K562 (cell line): ENCODE results near the gene ZNF2. TPM values are rescaled to one million over a fixed set of nuclear protein-coding genes. Genes with fewer than 3 reads are reported as not detected.

ENCODE experiments used
- ATAC-seq: fragments of 200-7000 bp; cut with Tn5 transposase; 3 replicates; pipeline ENCODE4 v1.9.1; 2020; ENCODE audit warnings: moderate library complexity
- BruUV-seq: library from RNA; stranded (reverse); fragments of 400-500 nt; replicated peaks from 2 replicates; lab custom pipeline; 2021; lab: Mats Ljungman, UMichigan
- CTCF ChIA-PET: fragments of 300-600 bp; formaldehyde crosslinking; extraction: SDS; loops from one replicate; lab custom pipeline; 2021; ENCODE audit warnings: low intra/inter-chr PET ratio; lab: Yijun Ruan, JAX
- POLR2A ChIA-PET: fragments of 300-600, 350-650 bp; sonication (Branson Sonifier 250); formaldehyde crosslinking; extraction: SDS; loops from one replicate; lab custom pipeline; 2021; ENCODE audit warnings: antibody characterized with exemption, inconsistent platforms; lab: Yijun Ruan, JAX
- DNase-seq, 4 experiments: peaks; one replicate each; pipeline versions ENCODE4 v3.0.0 to v3.0.0-alpha.2; 2011 to 2018; ENCODE audit warnings: low spot score in 3 of 4, mixed read lengths in 3 of 4; ENCODE audit errors: extremely low read depth in 1 of 4
- FAIRE-seq: peaks from 2 replicates; lab custom pipeline; 2011; peaks lifted over from hg19 to GRCh38; lab: Jason Lieb, UNC
- H2AFZ ChIP-seq: 2 replicates; pipeline ENCODE4 v1.6.0; 2011; ENCODE audit warnings: low read depth, low read length, control low read depth, inconsistent platforms
- H3K27ac ChIP-seq: fragments of 200-600 bp; 3 replicates; pipeline ENCODE4 v1.8.0; 2011; ENCODE audit warnings: low read depth, mild to moderate bottlenecking, control low read depth, inconsistent platforms, low read length, moderate library complexity, mixed read lengths; ENCODE audit errors: extremely low read depth
- H3K27me3 ChIP-seq, 2 experiments: fragments of 300-600 bp in 1 of 2; 2 replicates in 1 of 2; 3 replicates in 1 of 2; pipeline versions ENCODE4 v1.6.0 to v1.8.0; 2011; ENCODE audit warnings: inconsistent platforms in 2 of 2, low read length in 2 of 2, mild to moderate bottlenecking in 1 of 2, mixed read lengths in 1 of 2, moderate library complexity in 1 of 2; ENCODE audit not compliant: control insufficient read depth in 2 of 2, insufficient read depth in 2 of 2
- H3K36me3 ChIP-seq: fragments of 300-600 bp; 3 replicates; pipeline ENCODE4 v1.8.0; 2011; ENCODE audit warnings: mild to moderate bottlenecking, low read length, inconsistent platforms; ENCODE audit not compliant: control insufficient read depth, insufficient read depth
- H3K4me1 ChIP-seq, 2 experiments: fragments of 200-600 bp in 1 of 2; replicated peaks in 1 of 2; 2 replicates in 1 of 2; 3 replicates in 1 of 2; pipeline versions ENCODE4 v1.5.1 to v1.8.0; 2011; ENCODE audit warnings: inconsistent platforms in 2 of 2, low read length in 2 of 2, mild to moderate bottlenecking in 1 of 2, mixed read lengths in 1 of 2, moderate library complexity in 1 of 2; ENCODE audit not compliant: control insufficient read depth in 2 of 2, insufficient read depth in 2 of 2
- H3K4me2 ChIP-seq: 2 replicates; pipeline ENCODE4 v1.6.1; 2011; ENCODE audit warnings: low read length, control low read depth, inconsistent platforms, mixed read lengths; ENCODE audit not compliant: insufficient read depth
- H3K4me3 ChIP-seq: fragments of 200-600 bp; sonication (generic), shearing (Covaris generic); 2 replicates; pipeline ENCODE4 v1.5.1; 2016; ENCODE audit warnings: control low read depth, inconsistent platforms
- H3K79me2 ChIP-seq: fragments of 200-600 bp; 3 replicates; pipeline ENCODE4 v1.8.0; 2011; ENCODE audit warnings: low read length, inconsistent platforms; ENCODE audit not compliant: control insufficient read depth, insufficient read depth
- H3K9ac ChIP-seq, 2 experiments: 2 replicates each; pipeline versions ENCODE4 v1.6.0 to v1.6.1; 2011; ENCODE audit warnings: low read depth in 2 of 2, low read length in 2 of 2, control low read depth in 1 of 2, inconsistent platforms in 1 of 2, mild to moderate bottlenecking in 1 of 2, mixed read lengths in 1 of 2; ENCODE audit not compliant: insufficient read depth in 1 of 2
- H3K9me1 ChIP-seq: one replicate; pipeline ENCODE4 v1.6.0; 2011; ENCODE audit warnings: inconsistent platforms, mild to moderate bottlenecking, low read length, moderate library complexity; ENCODE audit not compliant: control insufficient read depth, insufficient read depth
- H3K9me3 ChIP-seq: replicated peaks from 2 replicates; pipeline ENCODE4 v1.5.1; 2011; ENCODE audit warnings: low read depth, low read length, inconsistent platforms; ENCODE audit not compliant: control insufficient read depth, insufficient read depth
- H4K20me1 ChIP-seq: replicated peaks from 2 replicates; pipeline ENCODE4 v1.6.1; 2011; ENCODE audit warnings: low read length, inconsistent platforms, mixed read lengths; ENCODE audit not compliant: control insufficient read depth, insufficient read depth
- BHLHE40 ChIP-seq: IDR thresholded peaks from 2 replicates; pipeline ENCODE4 v1.6.1; 2011; ENCODE audit warnings: low read length, improper control_type of control experiment
- CHD2 ChIP-seq: IDR thresholded peaks from 2 replicates; pipeline ENCODE4 v1.6.1; 2011; ENCODE audit warnings: low read depth, low read length
- CREB1 ChIP-seq, 2 experiments: sonication (generic) in 1 of 2; formaldehyde crosslinking in 1 of 2; IDR thresholded peaks; 2 replicates each; pipeline versions ENCODE4 v1.6.1 to v1.8.0; 2012 to 2022; ENCODE audit warnings: inconsistent platforms in 1 of 2, mild to moderate bottlenecking in 1 of 2, missing genetic modification reagents in 1 of 2, moderate library complexity in 1 of 2
- DPF2 ChIP-seq: fragments of 450-650 bp; IDR thresholded peaks from 2 replicates; pipeline ENCODE4 v1.6.1; 2016
- HDGF ChIP-seq: fragments of 450-650 bp; IDR thresholded peaks from 2 replicates; pipeline ENCODE4 v1.6.1; 2016
- HES1 ChIP-seq: fragments of 450-650 bp; IDR thresholded peaks from 2 replicates; pipeline ENCODE4 v1.6.1; 2016; ENCODE audit warnings: low read depth, mild to moderate bottlenecking, moderate library complexity
- HSF4 ChIP-seq: fragments of 250-450 bp; sonication (Bioruptor Pico); IDR thresholded peaks from 2 replicates; pipeline ENCODE4 v2.1.2; 2022; ENCODE audit warnings: mild to moderate bottlenecking, moderate library complexity, borderline replicate concordance
- KDM1A ChIP-seq, 2 experiments: fragments of 450-650 bp; IDR thresholded peaks; 2 replicates each; pipeline ENCODE4 v1.6.1; 2016; ENCODE audit warnings: mild to moderate bottlenecking in 2 of 2
- MNT ChIP-seq, 2 experiments: fragments of 450-650 bp; conservative IDR thresholded peaks; 2 replicates each; pipeline ENCODE4 v1.6.1; 2017; ENCODE audit warnings: mild to moderate bottlenecking in 2 of 2, moderate library complexity in 2 of 2
- POLR2G ChIP-seq: fragments of 200-400 bp; formaldehyde crosslinking; IDR thresholded peaks from 2 replicates; pipeline ENCODE4 v1.6.1; 2017; ENCODE audit warnings: low read depth, mild to moderate bottlenecking, antibody characterized with exemption, low read length, moderate library complexity
- RBBP5 ChIP-seq: fragments of 200-600 bp; sonication (generic); IDR thresholded peaks from 2 replicates; pipeline ENCODE4 v1.6.1; 2012; ENCODE audit warnings: borderline replicate concordance, mild to moderate bottlenecking, low read length, control low read depth, inconsistent platforms; ENCODE audit not compliant: insufficient read depth, poor library complexity, severe bottlenecking
- ZBTB7A ChIP-seq: IDR thresholded peaks from 2 replicates; pipeline ENCODE4 v1.6.1; 2011; ENCODE audit warnings: low read depth, mild to moderate bottlenecking, low read length, moderate library complexity, borderline replicate concordance; ENCODE audit not compliant: control insufficient read depth
- ZEB2 ChIP-seq: fragments of 450-650 bp; IDR thresholded peaks from 2 replicates; pipeline ENCODE4 v1.6.1; 2016
- WGBS: fragments of 100-300 bp; shearing (Covaris generic); methylation state at CpG from one replicate; pipeline ENCODE4 v1.1.6; 2016; ENCODE audit warnings: low coverage, mixed read lengths; ENCODE audit not compliant: insufficient coverage; ENCODE audit errors: missing lambda C conversion rate; 5-methylcytosine and 5-hydroxymethylcytosine counted together
- in situ Hi-C: fragments of 300-500 bp; cut with MboI; formaldehyde crosslinking; loops from 4 replicates; pipeline ENCODE4 v1.15.0; 2018; ENCODE audit warnings: inconsistent platforms, mixed read lengths
- intact Hi-C: fragments of 100-400 bp; cut with micrococcal nuclease; formaldehyde crosslinking; loops from 2 replicates; pipeline ENCODE4 v1.14.2; 2022
- polyA plus RNA-seq, 8 experiments: library from polyadenylated mRNA; depleted of rRNA in 4 of 8; stranded (reverse) in 5 of 8; unstranded in 3 of 8; fragments of >200 nt; fragmentation: Nextera tagmentation in 2 of 8; fragmentation: Illumina TruSeq in 1 of 8; extraction: Ambion mirVana in 2 of 8; extraction: Trizol in 1 of 8; gene quantifications; 2 replicates each; pipeline versions ENCODE4 v1.2.1 to v1.2.3, GENCODE V29; 2011 to 2014; ENCODE audit warnings: inconsistent platforms in 1 of 8, missing spikeins in 1 of 8
- total RNA-seq, 7 experiments: library from RNA; depleted of rRNA in 6 of 7; stranded (reverse); fragments of >200 nt in 6 of 7; fragmentation: Illumina TruSeq in 2 of 7; extraction: Trizol in 2 of 7; gene quantifications; 2 replicates each; pipeline versions ENCODE4 v1.2.1 to v1.2.3, GENCODE V29; 2011 to 2021; ENCODE audit warnings: low replicate concordance in 1 of 7
- TF ChIP-seq, protein P1 (sequence below): fragments of 200-800 bp; sonication (Bioruptor generic); IDR thresholded peaks from 2 replicates; pipeline ENCODE4 v1.6.1; 2017; ENCODE audit warnings: missing genetic modification characterization, missing compliant biosample characterization

ZNF2 gene
- total and polyA plus RNA-seq, 9 of the 15 experiments (the other 6 are each of a cell fraction or from before 2014, with no cell fraction given), result 1.6 to 4.5 (median 3.4) TPM

DNA sequence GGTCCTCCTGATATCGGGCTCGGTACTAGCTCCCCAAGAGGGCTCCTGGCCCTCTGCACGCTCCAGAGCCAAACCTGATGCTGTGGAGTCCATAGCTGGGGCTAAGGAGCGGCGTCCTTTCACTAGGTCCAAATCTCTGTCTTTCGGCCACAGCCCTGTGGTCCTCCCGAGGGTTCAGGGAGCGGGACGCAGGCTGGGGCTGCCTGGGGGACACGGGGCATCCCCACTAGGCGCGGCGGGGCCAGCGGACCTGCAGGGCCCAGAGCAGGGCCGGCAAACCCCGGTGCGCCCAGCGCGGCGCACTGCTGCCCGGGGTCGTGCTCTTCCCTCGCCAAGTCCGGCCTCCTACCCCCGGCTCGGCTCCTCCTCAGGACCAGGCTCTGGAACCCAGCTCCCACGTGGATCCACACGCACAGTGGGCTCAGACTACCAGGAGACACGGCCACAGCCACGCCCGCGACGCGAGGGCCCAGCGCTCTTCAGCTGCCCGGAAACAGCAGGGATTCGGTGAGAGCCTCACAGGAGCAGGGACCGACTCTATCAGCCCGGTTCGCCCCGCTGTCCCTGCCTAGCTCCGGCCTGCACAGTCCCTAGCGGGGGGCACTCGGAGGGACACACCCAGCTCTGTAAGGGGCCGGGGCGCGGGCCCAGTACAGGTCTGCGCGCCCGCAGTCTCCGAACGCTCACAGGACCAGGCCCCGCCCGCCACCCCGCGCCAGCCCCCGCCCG, 6.6 kb upstream of the ZNF2 start (continued):
- peak in 1 of 2 experiments; percentile 39; a peak in 1 of 4 replicates for TF ChIP-seq MNT (conservative IDR thresholded peaks at IDR 0.05)

GRCh38 chr2:95159690-95160449, 5.7 kb upstream of the ZNF2 start, which contains the start of gene ZNF514:
ZNF514 (minus strand) TSS chr2:95159848; CDS start chr2:95153253, 6,595 bp downstream.
- Histone ChIP-seq H2AFZ (peak within 1 kb of the TSS; percentile 98), H3K36me3 (peaks cover 17% of the 10 kb centered on the region; the same call in 2 of the 3 replicates), H3K9ac (peak within 1 kb of the TSS; percentile 78 to 97), H3K4me3 (peak within 1 kb of the TSS; percentile 73), H3K4me1 (peaks cover 4 to 16% of the 10 kb centered on the region in 2 experiments; a peak in 4 of 5 replicates), H3K79me2 (peaks cover 20% of the 10 kb centered on the region), H4K20me1 (no peaks in the 10 kb centered on the region), H3K4me2 (peak within 1 kb of the TSS; percentile 91), H3K9me3 (no peaks in the 10 kb centered on the region), H3K27me3 (no peaks in the 10 kb centered on the region), H3K9me1 (no peaks in the 10 kb centered on the region), H3K27ac (peak within 1 kb of the TSS; percentile 75)
- ChIA-PET POLR2A (interaction anchor here (0.5 to 0.7 kb wide), 2 partner anchors 21 to 28 kb away, joined by 3 read pairs; no protein-coding TSS in a partner anchor), CTCF (no interaction called here)
- BruUV-seq, result TSS peak; percentile 81
- ATAC-seq (peak; percentile 95), FAIRE-seq (no peak), DNase-seq (peak; percentile 87 to 91 (median 90))
- WGBS, result 14% methylated on average over 30 of the region's 64 CpGs
- intact Hi-C loops (no loop called here), in situ Hi-C loops (no loop called here)
- TF ChIP-seq ZEB2, result 0 out of 2 replicates have a peak, but pooled peaks have one; percentile 28
- peak; percentile 28; the same call in 1 of the 2 replicates for TF ChIP-seq ZBTB7A
- TF ChIP-seq, protein P1, sequence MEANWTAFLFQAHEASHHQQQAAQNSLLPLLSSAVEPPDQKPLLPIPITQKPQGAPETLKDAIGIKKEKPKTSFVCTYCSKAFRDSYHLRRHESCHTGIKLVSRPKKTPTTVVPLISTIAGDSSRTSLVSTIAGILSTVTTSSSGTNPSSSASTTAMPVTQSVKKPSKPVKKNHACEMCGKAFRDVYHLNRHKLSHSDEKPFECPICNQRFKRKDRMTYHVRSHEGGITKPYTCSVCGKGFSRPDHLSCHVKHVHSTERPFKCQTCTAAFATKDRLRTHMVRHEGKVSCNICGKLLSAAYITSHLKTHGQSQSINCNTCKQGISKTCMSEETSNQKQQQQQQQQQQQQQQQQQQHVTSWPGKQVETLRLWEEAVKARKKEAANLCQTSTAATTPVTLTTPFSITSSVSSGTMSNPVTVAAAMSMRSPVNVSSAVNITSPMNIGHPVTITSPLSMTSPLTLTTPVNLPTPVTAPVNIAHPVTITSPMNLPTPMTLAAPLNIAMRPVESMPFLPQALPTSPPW (CRISPR knock-in tag), result peak; percentile 96
- peak in 1 of 2 experiments; percentile 35; a peak in 1 of 4 replicates for TF ChIP-seq KDM1A (IDR thresholded peaks at IDR 0.05)
- no peak for TF ChIP-seq CREB1 (IDR thresholded peaks at IDR 0.05)
- no peak for TF ChIP-seq CREB1 (CRISPR knock-in tag; IDR thresholded peaks at IDR 0.05)
- TF ChIP-seq HSF4, result no peak
- no peak for TF ChIP-seq HDGF
- peak; percentile 38; the same call in 1 of the 2 replicates for TF ChIP-seq CHD2
- peak; percentile 73 for TF ChIP-seq POLR2G
- peak; percentile 35; the same call in 1 of the 2 replicates for TF ChIP-seq HES1
- 0 out of 2 replicates have a peak, but pooled peaks have one; percentile 24 for TF ChIP-seq DPF2
- TF ChIP-seq RBBP5, result peak; percentile 31
- 0 out of 2 replicates have a peak, but pooled peaks have one; percentile 44 for TF ChIP-seq BHLHE40
